ENCODE data around the gene CDH24. TPM values are rescaled to one million over a fixed set of nuclear protein-coding genes. Genes with fewer than 3 reads are reported as not detected.

CDH24 gene
- total and polyA plus RNA-seq, 2 of the 13 experiments (the other 11 are each of a cell fraction or from before 2014, with no cell fraction given): 0.69 to 0.99 TPM

- peak; percentile 78 for TF ChIP-seq TEAD3 (CRISPR knock-in tag; optimal IDR thresholded peaks at IDR 0.05; ENCODE audit: borderline replicate concordance)
- TF ChIP-seq, protein P1, sequence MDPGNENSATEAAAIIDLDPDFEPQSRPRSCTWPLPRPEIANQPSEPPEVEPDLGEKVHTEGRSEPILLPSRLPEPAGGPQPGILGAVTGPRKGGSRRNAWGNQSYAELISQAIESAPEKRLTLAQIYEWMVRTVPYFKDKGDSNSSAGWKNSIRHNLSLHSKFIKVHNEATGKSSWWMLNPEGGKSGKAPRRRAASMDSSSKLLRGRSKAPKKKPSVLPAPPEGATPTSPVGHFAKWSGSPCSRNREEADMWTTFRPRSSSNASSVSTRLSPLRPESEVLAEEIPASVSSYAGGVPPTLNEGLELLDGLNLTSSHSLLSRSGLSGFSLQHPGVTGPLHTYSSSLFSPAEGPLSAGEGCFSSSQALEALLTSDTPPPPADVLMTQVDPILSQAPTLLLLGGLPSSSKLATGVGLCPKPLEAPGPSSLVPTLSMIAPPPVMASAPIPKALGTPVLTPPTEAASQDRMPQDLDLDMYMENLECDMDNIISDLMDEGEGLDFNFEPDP (CRISPR knock-in tag; conservative IDR thresholded peaks at IDR 0.05): no peak
- no peak for TF ChIP-seq ZNF33A (CRISPR knock-in tag; IDR thresholded peaks at IDR 0.05; ENCODE audit: borderline replicate concordance)
- TF ChIP-seq, protein P2, sequence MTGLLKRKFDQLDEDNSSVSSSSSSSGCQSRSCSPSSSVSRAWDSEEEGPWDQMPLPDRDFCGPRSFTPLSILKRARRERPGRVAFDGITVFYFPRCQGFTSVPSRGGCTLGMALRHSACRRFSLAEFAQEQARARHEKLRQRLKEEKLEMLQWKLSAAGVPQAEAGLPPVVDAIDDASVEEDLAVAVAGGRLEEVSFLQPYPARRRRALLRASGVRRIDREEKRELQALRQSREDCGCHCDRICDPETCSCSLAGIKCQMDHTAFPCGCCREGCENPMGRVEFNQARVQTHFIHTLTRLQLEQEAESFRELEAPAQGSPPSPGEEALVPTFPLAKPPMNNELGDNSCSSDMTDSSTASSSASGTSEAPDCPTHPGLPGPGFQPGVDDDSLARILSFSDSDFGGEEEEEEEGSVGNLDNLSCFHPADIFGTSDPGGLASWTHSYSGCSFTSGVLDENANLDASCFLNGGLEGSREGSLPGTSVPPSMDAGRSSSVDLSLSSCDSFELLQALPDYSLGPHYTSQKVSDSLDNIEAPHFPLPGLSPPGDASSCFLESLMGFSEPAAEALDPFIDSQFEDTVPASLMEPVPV (CRISPR knock-in tag; IDR thresholded peaks at IDR 0.05): peak; percentile 81; the same call in 1 of the 2 replicates
- TF ChIP-seq, protein P3, sequence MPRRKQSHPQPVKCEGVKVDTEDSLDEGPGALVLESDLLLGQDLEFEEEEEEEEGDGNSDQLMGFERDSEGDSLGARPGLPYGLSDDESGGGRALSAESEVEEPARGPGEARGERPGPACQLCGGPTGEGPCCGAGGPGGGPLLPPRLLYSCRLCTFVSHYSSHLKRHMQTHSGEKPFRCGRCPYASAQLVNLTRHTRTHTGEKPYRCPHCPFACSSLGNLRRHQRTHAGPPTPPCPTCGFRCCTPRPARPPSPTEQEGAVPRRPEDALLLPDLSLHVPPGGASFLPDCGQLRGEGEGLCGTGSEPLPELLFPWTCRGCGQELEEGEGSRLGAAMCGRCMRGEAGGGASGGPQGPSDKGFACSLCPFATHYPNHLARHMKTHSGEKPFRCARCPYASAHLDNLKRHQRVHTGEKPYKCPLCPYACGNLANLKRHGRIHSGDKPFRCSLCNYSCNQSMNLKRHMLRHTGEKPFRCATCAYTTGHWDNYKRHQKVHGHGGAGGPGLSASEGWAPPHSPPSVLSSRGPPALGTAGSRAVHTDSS (CRISPR knock-in tag; conservative IDR thresholded peaks at IDR 0.05): 0 out of 2 replicates have a peak, but pooled peaks have one; percentile 78
- peak; percentile 85 for TF ChIP-seq CHD4 (IDR thresholded peaks at IDR 0.05; ENCODE audit: borderline replicate concordance, low read length)
- peak; percentile 82 for TF ChIP-seq BHLHE40 (IDR thresholded peaks at IDR 0.05; ENCODE audit: low read length)
- no peak for TF ChIP-seq ZNF737 (CRISPR knock-in tag; IDR thresholded peaks at IDR 0.05; ENCODE audit: borderline replicate concordance)
- peak; percentile 76 for TF ChIP-seq HNRNPH1 (optimal IDR thresholded peaks at IDR 0.05; ENCODE audit: low read depth, low read length)
- no peak for TF ChIP-seq ZNF382 (CRISPR knock-in tag; IDR thresholded peaks at IDR 0.05; ENCODE audit: borderline replicate concordance)
- peak; percentile 81; the same call in 1 of the 2 replicates for TF ChIP-seq ZNF160 (CRISPR knock-in tag; IDR thresholded peaks at IDR 0.05)
- peak; percentile 60; the same call in 1 of the 3 replicates for TF ChIP-seq MXI1 (IDR thresholded peaks at IDR 0.05; ENCODE audit: borderline replicate concordance, low read depth, low read length)
- TF ChIP-seq RNF219 (CRISPR knock-in tag; IDR thresholded peaks at IDR 0.05): no peak
- no peak for TF ChIP-seq HNF4G (IDR thresholded peaks at IDR 0.05; ENCODE audit: borderline replicate concordance, low read depth, low read length)
- TF ChIP-seq HNF4G (CRISPR knock-in tag; IDR thresholded peaks at IDR 0.05; ENCODE audit: borderline replicate concordance, low read depth): 0 out of 2 replicates have a peak, but pooled peaks have one; percentile 56
- no peak for TF ChIP-seq ZNF431 (CRISPR knock-in tag; IDR thresholded peaks at IDR 0.05; ENCODE audit: borderline replicate concordance, low read depth)
- TF ChIP-seq ZKSCAN5 (CRISPR knock-in tag; IDR thresholded peaks at IDR 0.05): peak; percentile 76; the same call in 1 of the 2 replicates
- TF ChIP-seq ZNF605 (CRISPR knock-in tag; IDR thresholded peaks at IDR 0.05): peak; percentile 91
- peak; percentile 73; the same call in 1 of the 2 replicates for TF ChIP-seq GABPB1 (CRISPR knock-in tag; IDR thresholded peaks at IDR 0.05)
- TF ChIP-seq MZF1 (CRISPR knock-in tag; IDR thresholded peaks at IDR 0.05; ENCODE audit: borderline replicate concordance): peak; percentile 14; the same call in 1 of the 2 replicates
- TF ChIP-seq ZNF24 (IDR thresholded peaks at IDR 0.05): 0 out of 2 replicates have a peak, but pooled peaks have one; percentile 24
- no peak for TF ChIP-seq ISX (CRISPR knock-in tag; conservative IDR thresholded peaks at IDR 0.05)
Measured at GRCh38 chr14:23057757-23058653, 685 bp upstream of the CDH24 start (continued).
